ENCODE measurements around the gene TOR1AIP2.

GRCh38 chr1:179867493-179868330 lies 9.9 kb downstream of the TOR1AIP2 start:
- TF ChIP-seq, protein P1, sequence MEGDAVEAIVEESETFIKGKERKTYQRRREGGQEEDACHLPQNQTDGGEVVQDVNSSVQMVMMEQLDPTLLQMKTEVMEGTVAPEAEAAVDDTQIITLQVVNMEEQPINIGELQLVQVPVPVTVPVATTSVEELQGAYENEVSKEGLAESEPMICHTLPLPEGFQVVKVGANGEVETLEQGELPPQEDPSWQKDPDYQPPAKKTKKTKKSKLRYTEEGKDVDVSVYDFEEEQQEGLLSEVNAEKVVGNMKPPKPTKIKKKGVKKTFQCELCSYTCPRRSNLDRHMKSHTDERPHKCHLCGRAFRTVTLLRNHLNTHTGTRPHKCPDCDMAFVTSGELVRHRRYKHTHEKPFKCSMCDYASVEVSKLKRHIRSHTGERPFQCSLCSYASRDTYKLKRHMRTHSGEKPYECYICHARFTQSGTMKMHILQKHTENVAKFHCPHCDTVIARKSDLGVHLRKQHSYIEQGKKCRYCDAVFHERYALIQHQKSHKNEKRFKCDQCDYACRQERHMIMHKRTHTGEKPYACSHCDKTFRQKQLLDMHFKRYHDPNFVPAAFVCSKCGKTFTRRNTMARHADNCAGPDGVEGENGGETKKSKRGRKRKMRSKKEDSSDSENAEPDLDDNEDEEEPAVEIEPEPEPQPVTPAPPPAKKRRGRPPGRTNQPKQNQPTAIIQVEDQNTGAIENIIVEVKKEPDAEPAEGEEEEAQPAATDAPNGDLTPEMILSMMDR (conservative IDR thresholded peaks at IDR 0.05), result peak; percentile 78
- TF ChIP-seq EZH2 (IDR thresholded peaks at IDR 0.05; ENCODE audit: low read depth), result no peak

All from PC-9 (cell line).